IMR-90 (cell line): ENCODE results near the gene BTG2. TPM values are rescaled to one million over a fixed set of nuclear protein-coding genes. Genes with fewer than 3 reads are reported as not detected.

ENCODE experiments used
- ATAC-seq: fragments of 200-7000 bp; cut with Tn5 transposase; 2 replicates; pipeline ENCODE4 v1.9.1; 2020; ENCODE audit warnings: low read depth, mild to moderate bottlenecking, moderate library complexity
- BruUV-seq: library from RNA; stranded (reverse); fragments of 400-500 nt; replicated peaks from 2 replicates; lab custom pipeline; 2021; lab: Mats Ljungman, UMichigan
- CTCF ChIA-PET: fragments of 300-600 bp; formaldehyde crosslinking; extraction: SDS; loops from one replicate; lab custom pipeline; 2021; ENCODE audit warnings: antibody characterized with exemption; lab: Yijun Ruan, JAX
- POLR2A ChIA-PET: fragments of 300-600 bp; sonication (Branson Sonifier 250); formaldehyde crosslinking; loops from one replicate; lab custom pipeline; 2022; ENCODE audit warnings: antibody characterized with exemption; ENCODE audit not compliant: unreplicated experiment; lab: Charles Lee
- DNase-seq: peaks from one replicate; pipeline ENCODE4 v3.0.0; 2013
- H2AFZ ChIP-seq: replicated peaks from 2 replicates; pipeline ENCODE3; 2013; ENCODE audit warnings: low read length, mild to moderate bottlenecking; ENCODE audit not compliant: poor library complexity
- H2AK5ac ChIP-seq: 2 replicates; pipeline ENCODE4 v1.6.1; 2013; ENCODE audit warnings: low read depth, low read length, inconsistent platforms
- H2AK9ac ChIP-seq: replicated peaks from 2 replicates; pipeline ENCODE3; 2013; ENCODE audit warnings: mild to moderate bottlenecking, low read depth, low read length, moderate library complexity; ENCODE audit not compliant: poor library complexity
- H2BK120ac ChIP-seq: 2 replicates; pipeline ENCODE4 v1.6.1; 2013; ENCODE audit warnings: low read depth, low read length, inconsistent platforms
- H2BK15ac ChIP-seq: 3 replicates; pipeline ENCODE4 v1.6.1; 2013; ENCODE audit warnings: low read depth, low read length, inconsistent platforms
- H2BK20ac ChIP-seq: 2 replicates; pipeline ENCODE4 v1.6.1; 2013; ENCODE audit warnings: low read depth, mild to moderate bottlenecking, inconsistent platforms, low read length, moderate library complexity
- H2BK5ac ChIP-seq: 2 replicates; pipeline ENCODE4 v1.6.1; 2013; ENCODE audit warnings: mild to moderate bottlenecking, low read depth, low read length, inconsistent platforms; ENCODE audit not compliant: poor library complexity, severe bottlenecking
- H3K14ac ChIP-seq: replicated peaks from 2 replicates; pipeline ENCODE4 v1.6.1; 2013; ENCODE audit warnings: low read depth, low read length, inconsistent platforms
- H3K18ac ChIP-seq: 2 replicates; pipeline ENCODE4 v1.6.1; 2013; ENCODE audit warnings: low read depth, low read length, control low read depth
- H3K23ac ChIP-seq: 2 replicates; pipeline ENCODE4 v1.6.1; 2013; ENCODE audit warnings: low read depth, low read length, inconsistent platforms
- H3K27ac ChIP-seq: 2 replicates; pipeline ENCODE4 v1.5.1; 2013; ENCODE audit warnings: mild to moderate bottlenecking, control low read depth, low read length; ENCODE audit not compliant: insufficient read depth
- H3K27me3 ChIP-seq: 2 replicates; pipeline ENCODE4 v1.6.1; 2013; ENCODE audit warnings: low read length; ENCODE audit not compliant: control insufficient read depth, insufficient read depth
- H3K36me3 ChIP-seq: 2 replicates; pipeline ENCODE4 v1.6.1; 2013; ENCODE audit warnings: low read length, mixed read lengths; ENCODE audit not compliant: control insufficient read depth, insufficient read depth
- H3K4ac ChIP-seq: 2 replicates; pipeline ENCODE4 v1.6.1; 2013; ENCODE audit warnings: low read depth, low read length, inconsistent platforms
- H3K4me1 ChIP-seq: 2 replicates; pipeline ENCODE4 v1.6.1; 2013; ENCODE audit warnings: low read length, mixed read lengths; ENCODE audit not compliant: control insufficient read depth, insufficient read depth
- H3K4me2 ChIP-seq: 2 replicates; pipeline ENCODE4 v1.6.1; 2013; ENCODE audit warnings: low read depth, mild to moderate bottlenecking, control low read depth, low read length, moderate library complexity
- H3K4me3 ChIP-seq: 2 replicates; pipeline ENCODE4 v1.5.1; 2013; ENCODE audit warnings: low read depth, mild to moderate bottlenecking, control low read depth, low read length, moderate library complexity; ENCODE audit not compliant: insufficient read depth
- H3K56ac ChIP-seq: 2 replicates; pipeline ENCODE4 v1.6.1; 2013; ENCODE audit warnings: low read length, inconsistent platforms; ENCODE audit not compliant: insufficient read depth; ENCODE audit errors: extremely low read depth
- H3K79me1 ChIP-seq, 2 experiments: 2 replicates each; pipeline ENCODE4 v1.6.1; 2013; ENCODE audit warnings: low read length in 2 of 2, inconsistent platforms in 1 of 2, low read depth in 1 of 2
- H3K9ac ChIP-seq: 2 replicates; pipeline ENCODE4 v1.6.1; 2013; ENCODE audit warnings: low read depth, low read length, control low read depth
- H3K9me1 ChIP-seq: 2 replicates; pipeline ENCODE4 v1.6.1; 2013; ENCODE audit warnings: low read length, inconsistent platforms; ENCODE audit not compliant: insufficient read depth
- H3K9me3 ChIP-seq: 2 replicates; pipeline ENCODE4 v1.6.1; 2013; ENCODE audit warnings: low read length; ENCODE audit not compliant: control insufficient read depth, insufficient read depth
- H4K20me1 ChIP-seq: 2 replicates; pipeline ENCODE4 v1.6.1; 2013; ENCODE audit warnings: low read length, inconsistent platforms; ENCODE audit not compliant: insufficient read depth
- H4K5ac ChIP-seq: 2 replicates; pipeline ENCODE4 v1.6.1; 2013; ENCODE audit warnings: mild to moderate bottlenecking, low read depth, low read length, control low read depth
- H4K8ac ChIP-seq, 2 experiments: 2 replicates each; pipeline ENCODE4 v1.6.1; 2013; ENCODE audit warnings: low read depth in 2 of 2, low read length in 2 of 2, control low read depth in 1 of 2, inconsistent platforms in 1 of 2
- H4K91ac ChIP-seq: 2 replicates; pipeline ENCODE4 v1.6.1; 2013; ENCODE audit warnings: low read depth, low read length, inconsistent platforms; ENCODE audit not compliant: insufficient read depth
- CEBPB ChIP-seq: IDR thresholded peaks from 2 replicates; pipeline ENCODE4 v1.6.1; 2012; ENCODE audit warnings: low read depth, low read length, improper control_type of control experiment
- FOS ChIP-seq: fragments of 150-350 bp; IDR thresholded peaks from 2 replicates; pipeline ENCODE4 v1.6.1; 2016; ENCODE audit warnings: low read depth, low read length
- MAFK ChIP-seq: IDR thresholded peaks from 2 replicates; pipeline ENCODE4 v1.6.1; 2012; ENCODE audit warnings: low read depth, low read length, improper control_type of control experiment
- MAZ ChIP-seq: IDR thresholded peaks from 2 replicates; pipeline ENCODE4 v1.6.1; 2012; ENCODE audit warnings: low read depth, mild to moderate bottlenecking, low read length, improper control_type of control experiment, moderate library complexity, borderline replicate concordance
- MXI1 ChIP-seq: IDR thresholded peaks from 2 replicates; pipeline ENCODE4 v1.6.1; 2012; ENCODE audit warnings: low read depth, mild to moderate bottlenecking, low read length, moderate library complexity, borderline replicate concordance
- NFE2L2 ChIP-seq: fragments of 150-350 bp; IDR thresholded peaks from 2 replicates; pipeline ENCODE4 v1.6.1; 2016; ENCODE audit warnings: low read depth, mild to moderate bottlenecking, low read length
- RCOR1 ChIP-seq: IDR thresholded peaks from 2 replicates; pipeline ENCODE4 v1.6.1; 2012; ENCODE audit warnings: mild to moderate bottlenecking, low read length, improper control_type of control experiment; ENCODE audit not compliant: insufficient replicate concordance
- RFX5 ChIP-seq: IDR thresholded peaks from 2 replicates; pipeline ENCODE4 v1.8.0; 2012; ENCODE audit warnings: low read depth, mild to moderate bottlenecking, low read length, moderate library complexity
- WGBS, 2 experiments: methylation state at CpG; one replicate each; pipeline versions ENCODE4 v1.1.5 to v1.1.7; 2013; ENCODE audit warnings: missing lambda C conversion rate in 2 of 2; ENCODE audit not compliant: insufficient read length in 1 of 2; ENCODE audit errors: extremely low coverage in 2 of 2; 5-methylcytosine and 5-hydroxymethylcytosine counted together
- dilution Hi-C: fragments of 300-500 bp; cut with HindIII; formaldehyde crosslinking; loops from one replicate; pipeline ENCODE4 v1.14.3; 2018; ENCODE audit warnings: low sequenced_read_pairs; ENCODE audit not compliant: unreplicated experiment
- in situ Hi-C: fragments of 300-500 bp; cut with MboI; formaldehyde crosslinking; loops from 3 replicates; pipeline ENCODE4 v1.14.3; 2019; ENCODE audit warnings: low sequenced_read_pairs, inconsistent platforms, mixed read lengths
- intact Hi-C: fragments of 100-400 bp; cut with micrococcal nuclease; formaldehyde crosslinking; loops from 2 replicates; pipeline ENCODE4 v1.10.0; 2022
- polyA plus RNA-seq, 3 experiments: library from polyadenylated mRNA; depleted of rRNA; stranded (reverse); fragments of >200 nt; gene quantifications; 2 replicates each; pipeline ENCODE4 v1.2.3, GENCODE V29; 2012; ENCODE audit warnings: low replicate concordance in 1 of 3
- total RNA-seq: library from RNA; depleted of rRNA; stranded (reverse); fragments of >200 nt; gene quantifications from 2 replicates; pipeline ENCODE4 v1.2.3, GENCODE V29; 2012
- TF ChIP-seq, protein P1 (sequence below): fragments of 150-350 bp; IDR thresholded peaks from 2 replicates; pipeline ENCODE4 v1.6.1; 2016; ENCODE audit warnings: low read depth, mild to moderate bottlenecking, low read length, moderate library complexity, borderline replicate concordance
- TF ChIP-seq, protein P2 (sequence below): fragments of 150-350 bp; IDR thresholded peaks from 2 replicates; pipeline ENCODE4 v1.6.1; 2017; ENCODE audit warnings: mild to moderate bottlenecking, antibody characterized with exemption, low read length, low read depth

BTG2 gene
- total and polyA plus RNA-seq, 2 of the 4 experiments (the other 2 are of a cell fraction) = 8.4 to 18.8 TPM

DNA sequence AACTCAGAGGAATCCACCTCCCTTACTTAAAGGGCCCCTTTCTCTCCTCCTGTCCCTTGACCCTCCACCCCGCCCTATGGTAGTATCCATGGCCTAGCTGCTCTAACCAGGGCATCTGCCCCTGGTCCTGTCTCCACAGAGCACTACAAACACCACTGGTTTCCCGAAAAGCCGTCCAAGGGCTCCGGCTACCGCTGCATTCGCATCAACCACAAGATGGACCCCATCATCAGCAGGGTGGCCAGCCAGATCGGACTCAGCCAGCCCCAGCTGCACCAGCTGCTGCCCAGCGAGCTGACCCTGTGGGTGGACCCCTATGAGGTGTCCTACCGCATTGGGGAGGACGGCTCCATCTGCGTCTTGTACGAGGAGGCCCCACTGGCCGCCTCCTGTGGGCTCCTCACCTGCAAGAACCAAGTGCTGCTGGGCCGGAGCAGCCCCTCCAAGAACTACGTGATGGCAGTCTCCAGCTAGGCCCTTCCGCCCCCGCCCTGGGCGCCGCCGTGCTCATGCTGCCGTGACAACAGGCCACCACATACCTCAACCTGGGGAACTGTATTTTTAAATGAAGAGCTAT, 1.7 kb downstream of the BTG2 start:
- TF ChIP-seq NFE2L2 (no peak), CEBPB (no peak), RCOR1 (no peak), MXI1 (no peak), FOS (no peak), MAFK (no peak), RFX5 (no peak), MAZ (no peak)
- TF ChIP-seq, protein P1, sequence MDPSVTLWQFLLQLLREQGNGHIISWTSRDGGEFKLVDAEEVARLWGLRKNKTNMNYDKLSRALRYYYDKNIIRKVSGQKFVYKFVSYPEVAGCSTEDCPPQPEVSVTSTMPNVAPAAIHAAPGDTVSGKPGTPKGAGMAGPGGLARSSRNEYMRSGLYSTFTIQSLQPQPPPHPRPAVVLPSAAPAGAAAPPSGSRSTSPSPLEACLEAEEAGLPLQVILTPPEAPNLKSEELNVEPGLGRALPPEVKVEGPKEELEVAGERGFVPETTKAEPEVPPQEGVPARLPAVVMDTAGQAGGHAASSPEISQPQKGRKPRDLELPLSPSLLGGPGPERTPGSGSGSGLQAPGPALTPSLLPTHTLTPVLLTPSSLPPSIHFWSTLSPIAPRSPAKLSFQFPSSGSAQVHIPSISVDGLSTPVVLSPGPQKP = no peak
- TF ChIP-seq, protein P2, sequence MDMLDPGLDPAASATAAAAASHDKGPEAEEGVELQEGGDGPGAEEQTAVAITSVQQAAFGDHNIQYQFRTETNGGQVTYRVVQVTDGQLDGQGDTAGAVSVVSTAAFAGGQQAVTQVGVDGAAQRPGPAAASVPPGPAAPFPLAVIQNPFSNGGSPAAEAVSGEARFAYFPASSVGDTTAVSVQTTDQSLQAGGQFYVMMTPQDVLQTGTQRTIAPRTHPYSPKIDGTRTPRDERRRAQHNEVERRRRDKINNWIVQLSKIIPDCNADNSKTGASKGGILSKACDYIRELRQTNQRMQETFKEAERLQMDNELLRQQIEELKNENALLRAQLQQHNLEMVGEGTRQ = no peak
- ATAC-seq = no peak
- Histone ChIP-seq H2AK9ac (peak overlapping the region; percentile 79), H3K4ac (peak overlapping the region; percentile 77), H2AK5ac (peak overlapping the region; percentile 72; the same call in 1 of the 2 replicates), H3K27ac (peak overlapping the region; percentile 81; the same call in 1 of the 2 replicates), H4K91ac (peak overlapping the region; percentile 27; the same call in 1 of the 2 replicates), H3K4me2 (peak overlapping the region; percentile 85), H3K14ac (peak overlapping the region; percentile 95), H2BK15ac (0 out of 3 replicates have a peak overlapping the region, but pooled peaks have one; percentile 89), H4K5ac (no peak overlapping the region), H3K9ac (peak overlapping the region; percentile 62), H2BK5ac (peak overlapping the region; percentile 41), H4K20me1 (peaks cover 32% of the 10 kb centered on the region; the same call in 1 of the 2 replicates), H3K9me1 (no peaks in the 10 kb centered on the region), H3K23ac (peak overlapping the region; percentile 88; the same call in 1 of the 2 replicates), H3K79me1 (peaks cover 18 to 34% of the 10 kb centered on the region in 2 experiments; a peak in 2 of 4 replicates), H3K56ac (no peak overlapping the region), H2BK20ac (no peak overlapping the region), H3K9me3 (no peaks in the 10 kb centered on the region), H3K36me3 (peaks cover 14% of the 10 kb centered on the region; the same call in 1 of the 2 replicates), H4K8ac (peak overlapping the region in 1 of 2 experiments; percentile 23; a peak in 2 of 4 replicates), H2AFZ (peak overlapping the region; percentile 86), H2BK120ac (peak overlapping the region; percentile 26; the same call in 1 of the 2 replicates), H3K18ac (no peak overlapping the region), H3K27me3 (peaks cover 6% of the 10 kb centered on the region), H3K4me1 (peaks cover 7% of the 10 kb centered on the region), H3K4me3 (peak overlapping the region; percentile 62)
- BruUV-seq = no TSS peak
- 60% methylated on average over 4 of the region's 21 CpGs; no CpG with 5 or more reads in 1 of the 2 experiments for WGBS, 2 experiments
- intact Hi-C loops = no loop called here
- in situ Hi-C loops = no loop called here
- DNase-seq = no peak
- ChIA-PET CTCF (interaction anchor here (1.1 to 2.6 kb wide), 7 partner anchors 10 to 134 kb away, joined by 3 to 9 read pairs (median 5); no protein-coding TSS in a partner anchor), POLR2A (interaction anchor here (0.6 to 1.3 kb wide), 3 partner anchors 10 to 28 kb away, joined by 3 to 6 read pairs (median 4); no protein-coding TSS in a partner anchor)
- dilution Hi-C loops = no loop called here
